SU-DHL-6 (cell line): ENCODE data around the gene KCNA10.

Experiments used
- H2AFZ ChIP-seq: fragments of 200-600 bp; sonication (generic); 2 replicates; pipeline ENCODE4 v1.6.1; 2014; ENCODE audit warnings: low read depth, mild to moderate bottlenecking, moderate library complexity, mixed read lengths, antibody characterized with exemption, low read length; ENCODE audit not compliant: severe bottlenecking
- H3F3A ChIP-seq: fragments of 200-600 bp; shearing (Covaris generic); 2 replicates; pipeline ENCODE4 v1.6.0; 2016; ENCODE audit warnings: antibody characterized with exemption, mild to moderate bottlenecking; ENCODE audit not compliant: insufficient read depth
- H3K27ac ChIP-seq: fragments of 200-600 bp; sonication (generic); 2 replicates; pipeline ENCODE4 v1.5.1; 2016; ENCODE audit warnings: low read depth, mild to moderate bottlenecking, low read length, moderate library complexity, mixed read lengths
- H3K27me3 ChIP-seq: fragments of 200-600 bp; sonication (generic), shearing (Covaris generic); 2 replicates; pipeline ENCODE4 v1.6.0; 2014; ENCODE audit warnings: mild to moderate bottlenecking, low read length
- H3K36me3 ChIP-seq: fragments of 200-600 bp; sonication (generic); 2 replicates; pipeline ENCODE4 v1.6.1; 2014; ENCODE audit warnings: mild to moderate bottlenecking, low read length, mixed read lengths
- H3K4me2 ChIP-seq: fragments of 300-600, 200-600 bp; shearing (Covaris generic), sonication (generic); 2 replicates; pipeline ENCODE4 v1.6.0; 2014; ENCODE audit warnings: low read length, low read depth, mild to moderate bottlenecking; ENCODE audit not compliant: poor library complexity, severe bottlenecking
- H3K4me3 ChIP-seq: fragments of 200-600 bp; sonication (generic); 2 replicates; pipeline ENCODE4 v1.5.1; 2014; ENCODE audit warnings: antibody characterized with exemption, low read length, mild to moderate bottlenecking, mixed read lengths; ENCODE audit not compliant: insufficient read depth, poor library complexity, severe bottlenecking
- H3K79me2 ChIP-seq: fragments of 200-600 bp; sonication (generic); 2 replicates; pipeline ENCODE4 v1.6.1; 2014; ENCODE audit warnings: mild to moderate bottlenecking, low read length, moderate library complexity; ENCODE audit not compliant: insufficient read depth
- H3K9ac ChIP-seq: fragments of 200-600 bp; sonication (generic); 2 replicates; pipeline ENCODE4 v1.7.0; 2014; ENCODE audit warnings: mild to moderate bottlenecking, low read length
- H3K9me2 ChIP-seq: fragments of 200-600 bp; sonication (generic); replicated peaks from 2 replicates; pipeline ENCODE4 v1.6.1; 2014; ENCODE audit warnings: low read length; ENCODE audit not compliant: insufficient read depth
- H3K9me3 ChIP-seq: fragments of 200-600 bp; sonication (generic); 2 replicates; pipeline ENCODE4 v1.6.1; 2014; ENCODE audit warnings: low read length, mixed read lengths; ENCODE audit not compliant: insufficient read depth
- H4K20me1 ChIP-seq: fragments of 200-600 bp; sonication (generic); 2 replicates; pipeline ENCODE4 v1.6.1; 2014; ENCODE audit warnings: low read depth, mild to moderate bottlenecking, antibody characterized with exemption, low read length, moderate library complexity, mixed read lengths
- CTCF ChIP-seq: fragments of 200-600 bp; sonication (generic); IDR thresholded peaks from one replicate; pipeline ENCODE4 v1.5.1; 2017; ENCODE audit warnings: antibody characterized with exemption, mild to moderate bottlenecking, low read length, moderate library complexity; ENCODE audit not compliant: insufficient read depth, poor library complexity, severe bottlenecking
- EZH2phosphoT487 ChIP-seq: fragments of 200-600 bp; sonication (generic), shearing (Covaris generic); conservative IDR thresholded peaks from 2 replicates; pipeline ENCODE4 v1.6.1; 2018; ENCODE audit warnings: mild to moderate bottlenecking, antibody characterized with exemption, low read length, moderate library complexity, mixed read lengths

KCNA10 gene

GRCh38 chr1:110476028-110476765 lies 42.8 kb downstream of the KCNA10 start:
- no peaks in the 10 kb centered on the region for H3K36me3 ChIP-seq
- no peak overlapping the region for H3K27ac ChIP-seq
- no peak overlapping the region for H2AFZ ChIP-seq
- no peak overlapping the region for H3K4me3 ChIP-seq
- H3F3A ChIP-seq: no peaks in the 10 kb centered on the region
- H3K9ac ChIP-seq: no peak overlapping the region
- H3K27me3 ChIP-seq: no peaks in the 10 kb centered on the region
- H3K9me3 ChIP-seq: no peaks in the 10 kb centered on the region
- TF ChIP-seq EZH2phosphoT487 (no peak), CTCF (no peak)
- no peaks in the 10 kb centered on the region for H3K79me2 ChIP-seq
- H3K9me2 ChIP-seq: no peaks in the 10 kb centered on the region
- no peak overlapping the region for H3K4me2 ChIP-seq
- no peaks in the 10 kb centered on the region for H4K20me1 ChIP-seq

- Histone ChIP-seq H3K4me3 (no peak overlapping the region), H3K4me2 (no peak overlapping the region), H3K27me3 (no peaks in the 10 kb centered on the region), H3K9me3 (no peaks in the 10 kb centered on the region), H3K36me3 (no peaks in the 10 kb centered on the region), H3K79me2 (no peaks in the 10 kb centered on the region), H3K9me2 (no peaks in the 10 kb centered on the region), H4K20me1 (no peaks in the 10 kb centered on the region), H3F3A (no peaks in the 10 kb centered on the region), H3K9ac (no peak overlapping the region), H3K27ac (no peak overlapping the region), H2AFZ (no peak overlapping the region)
- TF ChIP-seq EZH2phosphoT487 (no peak), CTCF (no peak)
These were observed 43.5 kb downstream of the KCNA10 start for GRCh38 chr1:110475362-110476027.

GRCh38 chr1:110474444-110474843 lies 44.5 kb downstream of the KCNA10 start:
- Histone ChIP-seq H2AFZ (no peak overlapping the region), H3K27me3 (no peaks in the 10 kb centered on the region), H3K9me3 (no peaks in the 10 kb centered on the region), H3F3A (no peaks in the 10 kb centered on the region), H3K4me3 (no peak overlapping the region), H3K79me2 (no peaks in the 10 kb centered on the region), H3K4me2 (no peak overlapping the region), H3K9me2 (no peaks in the 10 kb centered on the region), H3K27ac (no peak overlapping the region), H3K36me3 (no peaks in the 10 kb centered on the region), H4K20me1 (no peaks in the 10 kb centered on the region), H3K9ac (no peak overlapping the region)
- no peak for TF ChIP-seq EZH2phosphoT487
- no peak for TF ChIP-seq CTCF
